Esophagus (tissue), 2 donors: Measurements from ENCODE around the gene BRCA1. TPM values are rescaled to one million over a fixed set of nuclear protein-coding genes. Genes with fewer than 3 reads are reported as not detected.
"Not testable (repeated sequence)": the region's sequence is repeated elsewhere in the genome, so short reads cannot be mapped to it uniquely, and the experiment has no call there.

Experiments used
- H3K27ac ChIP-seq, 2 donors: one replicate each; pipeline ENCODE4 v1.5.1; 2013; ENCODE audit warnings: low read depth in 2 of 2, mild to moderate bottlenecking in 2 of 2, inconsistent platforms in 1 of 2, low read length in 1 of 2, moderate library complexity in 1 of 2
- H3K27me3 ChIP-seq, 2 donors: one replicate each; pipeline ENCODE4 v1.6.1; 2013; ENCODE audit warnings: low read length in 2 of 2, control low read depth in 1 of 2, mild to moderate bottlenecking in 1 of 2; ENCODE audit not compliant: insufficient read depth in 2 of 2, control insufficient read depth in 1 of 2
- H3K36me3 ChIP-seq, 2 donors: one replicate each; pipeline ENCODE4 v1.6.1; 2013; ENCODE audit warnings: low read length in 1 of 2; ENCODE audit not compliant: control insufficient read depth in 2 of 2, insufficient read depth in 2 of 2
- H3K4me1 ChIP-seq, 2 donors: one replicate each; pipeline ENCODE4 v1.6.1; 2013; ENCODE audit warnings: low read length in 1 of 2; ENCODE audit not compliant: control insufficient read depth in 2 of 2, insufficient read depth in 2 of 2
- H3K4me3 ChIP-seq, 2 donors: one replicate each; pipeline ENCODE4 v1.5.1; 2013; ENCODE audit warnings: low read length in 2 of 2, mild to moderate bottlenecking in 2 of 2, low read depth in 1 of 2, moderate library complexity in 1 of 2
- H3K9me3 ChIP-seq, 2 donors: one replicate each; pipeline ENCODE4 v1.6.1; 2013; ENCODE audit warnings: mild to moderate bottlenecking in 2 of 2, low read depth in 1 of 2, low read length in 1 of 2, moderate library complexity in 1 of 2; ENCODE audit not compliant: control insufficient read depth in 2 of 2, insufficient read depth in 1 of 2
- WGBS, 2 donors: extraction: QIAGEN DNeasy Blood & Tissue Kit; methylation state at CpG; one replicate each; pipeline ENCODE4 v1.1.7; 2013; 5-methylcytosine and 5-hydroxymethylcytosine counted together
- polyA plus RNA-seq, 2 donors: library from polyadenylated mRNA; stranded (reverse); fragments of 200-250 nt; gene quantifications; one replicate each; pipeline ENCODE4 v1.2.3, GENCODE V29; 2013
- donor health status: healthy with polysubstance abuse.
- donor health status: Bipolar disorder and iron deficiency.

Gene BRCA1
- polyA plus RNA-seq, 2 donors, result 3.7 to 3.8 TPM

GRCh38 chr17:43155666-43156065 is 30.5 kb upstream of the BRCA1 start:
- no peak overlapping the region for H3K27ac ChIP-seq
- 88 to 90% methylated on average over 3 of the region's 3 CpGs for WGBS, 2 donors
- no peaks in the 10 kb centered on the region for H3K36me3 ChIP-seq
- H3K27me3 ChIP-seq, result no peaks in the 10 kb centered on the region
- no peak overlapping the region for H3K4me3 ChIP-seq
- H3K9me3 ChIP-seq, result no peaks in the 10 kb centered on the region
- no peaks in the 10 kb centered on the region for H3K4me1 ChIP-seq

GRCh38 chr17:43153197-43153835 is 28.2 kb upstream of the BRCA1 start:
- 86 to 90% methylated on average over 3 of the region's 3 CpGs for WGBS, 2 donors
- not testable (repeated sequence) for H3K4me1 ChIP-seq, H3K9me3 ChIP-seq, H3K27me3 ChIP-seq, H3K36me3 ChIP-seq, H3K4me3 ChIP-seq, H3K27ac ChIP-seq

GRCh38 chr17:43151880-43152456 is 26.8 kb upstream of the BRCA1 start:
- Histone ChIP-seq H3K36me3 (no peaks in the 10 kb centered on the region), H3K4me3 (no peak overlapping the region), H3K27me3 (no peaks in the 10 kb centered on the region), H3K27ac (no peak overlapping the region), H3K9me3 (no peaks in the 10 kb centered on the region), H3K4me1 (no peaks in the 10 kb centered on the region)
- WGBS, 2 donors, result 99 to 100% methylated on average over 3 of the region's 3 CpGs

- no peaks in the 10 kb centered on the region for H3K9me3 ChIP-seq
- H3K27me3 ChIP-seq, result no peaks in the 10 kb centered on the region
- 92 to 95% methylated on average over 4 of the region's 4 CpGs for WGBS, 2 donors
- peaks cover 0 to 3% of the 10 kb centered on the region in 2 donors for H3K36me3 ChIP-seq
- no peak overlapping the region for H3K27ac ChIP-seq
- no peaks in the 10 kb centered on the region for H3K4me1 ChIP-seq
- H3K4me3 ChIP-seq, result no peak overlapping the region
Observed at GRCh38 chr17:43146649-43147048, 21.5 kb upstream of the BRCA1 start.

GRCh38 chr17:43143201-43143600 is 18.0 kb upstream of the BRCA1 start:
- H3K4me1 ChIP-seq, result no peaks in the 10 kb centered on the region
- H3K9me3 ChIP-seq, result no peaks in the 10 kb centered on the region
- no peaks in the 10 kb centered on the region for H3K27me3 ChIP-seq
- H3K4me3 ChIP-seq, result no peak overlapping the region
- 83 to 86% methylated on average over 5 of the region's 5 CpGs for WGBS, 2 donors
- no peak overlapping the region for H3K27ac ChIP-seq
- peaks cover 0 to 3% of the 10 kb centered on the region in 2 donors for H3K36me3 ChIP-seq

GRCh38 chr17:43142153-43142552 is 17.0 kb upstream of the BRCA1 start:
- WGBS, 2 donors, result 85 to 94% methylated on average over 5 of the region's 5 CpGs
- Histone ChIP-seq H3K27ac (no peak overlapping the region), H3K36me3 (peaks cover 0 to 3% of the 10 kb centered on the region in 2 donors), H3K9me3 (no peaks in the 10 kb centered on the region), H3K4me3 (no peak overlapping the region), H3K4me1 (no peaks in the 10 kb centered on the region), H3K27me3 (no peaks in the 10 kb centered on the region)

- no peaks in the 10 kb centered on the region for H3K9me3 ChIP-seq
- H3K4me1 ChIP-seq, result no peaks in the 10 kb centered on the region
- H3K27ac ChIP-seq, result no peak overlapping the region
- no peaks in the 10 kb centered on the region for H3K27me3 ChIP-seq
- WGBS, 2 donors, result 83 to 86% methylated on average over 11 of the region's 11 CpGs
- H3K4me3 ChIP-seq, result no peak overlapping the region
- H3K36me3 ChIP-seq, result peaks cover 0 to 3% of the 10 kb centered on the region in 2 donors
Observed at GRCh38 chr17:43140396-43141332, 15.5 kb upstream of the BRCA1 start.

- H3K4me1 ChIP-seq, H3K9me3 ChIP-seq, H3K4me3 ChIP-seq, H3K27me3 ChIP-seq, H3K27ac ChIP-seq, H3K36me3 ChIP-seq: not testable (repeated sequence)
- 82 to 83% methylated on average over 4 of the region's 4 CpGs for WGBS, 2 donors
Observed at GRCh38 chr17:43138531-43138930, 13.4 kb upstream of the BRCA1 start.

GRCh38 chr17:43136574-43136973 is 11.4 kb upstream of the BRCA1 start:
- H3K36me3 ChIP-seq, H3K4me3 ChIP-seq, H3K9me3 ChIP-seq, H3K27me3 ChIP-seq, H3K27ac ChIP-seq, H3K4me1 ChIP-seq: not testable (repeated sequence)
- WGBS, 2 donors, result 59 to 71% methylated on average over 3 of the region's 3 CpGs
